HepG2 (cell line): ENCODE measurements around the gene NOC2L. TPM values are rescaled to one million over a fixed set of nuclear protein-coding genes. Genes with fewer than 3 reads are reported as not detected.
A peak's percentile ranks its signal among the peaks of the same experiment; 100 is the strongest.

Source experiments
- AGO1 ChIP-seq: fragments of 200-400 bp; formaldehyde crosslinking; IDR thresholded peaks from 2 replicates; pipeline ENCODE4 v1.6.1; 2017; ENCODE audit warnings: mild to moderate bottlenecking, low read depth, low read length, moderate library complexity; ENCODE audit not compliant: poor library complexity, severe bottlenecking
- MAF1 ChIP-seq: sonication (generic); formaldehyde crosslinking; IDR thresholded peaks from 2 replicates; pipeline ENCODE4 v1.5.0; 2020; ENCODE audit warnings: missing genetic modification reagents, borderline replicate concordance
- MLXIP ChIP-seq: sonication (generic); formaldehyde crosslinking; IDR thresholded peaks from 2 replicates; pipeline ENCODE4 v1.9.0; 2021; ENCODE audit warnings: missing genetic modification reagents, borderline replicate concordance
- NFE2L2 ChIP-seq: fragments of 150-350 bp; IDR thresholded peaks from 2 replicates; pipeline ENCODE4 v1.6.1; 2014; ENCODE audit warnings: low read length
- NKX3-1 ChIP-seq: sonication (generic); formaldehyde crosslinking; IDR thresholded peaks from 2 replicates; pipeline ENCODE4 v1.5.0; 2020; ENCODE audit warnings: missing genetic modification reagents
- SNAI1 ChIP-seq: sonication (generic); formaldehyde crosslinking; IDR thresholded peaks from 2 replicates; pipeline ENCODE4 v1.5.0; 2020; ENCODE audit warnings: mild to moderate bottlenecking, missing genetic modification reagents, borderline replicate concordance
- SOX5 ChIP-seq: IDR thresholded peaks from 2 replicates; pipeline ENCODE4 v1.6.1; 2016; ENCODE audit warnings: borderline replicate concordance
- YY1 ChIP-seq: IDR thresholded peaks from 2 replicates; pipeline ENCODE4 v1.6.1; 2011; ENCODE audit warnings: low read length, low read depth, moderate library complexity, mild to moderate bottlenecking; ENCODE audit not compliant: insufficient read depth, insufficient replicate concordance
- ZNF138 ChIP-seq: sonication (generic); formaldehyde crosslinking; IDR thresholded peaks from 2 replicates; pipeline ENCODE4 v1.5.0; 2020; ENCODE audit warnings: mild to moderate bottlenecking, low read depth, missing genetic modification reagents
- ZNF331 ChIP-seq: sonication (generic); formaldehyde crosslinking; IDR thresholded peaks from 2 replicates; pipeline ENCODE4 v1.4.0; 2020; ENCODE audit warnings: missing genetic modification reagents
- ZNF513 ChIP-seq: sonication (generic); formaldehyde crosslinking; conservative IDR thresholded peaks from 2 replicates; pipeline ENCODE4 v1.5.0; 2020; ENCODE audit warnings: missing genetic modification reagents
- ZNF629 ChIP-seq: sonication (generic); formaldehyde crosslinking; conservative IDR thresholded peaks from 2 replicates; pipeline ENCODE4 v1.5.0; 2020; ENCODE audit warnings: missing genetic modification reagents
- ZSCAN22 ChIP-seq: sonication (generic); formaldehyde crosslinking; IDR thresholded peaks from 2 replicates; pipeline ENCODE4 v1.4.0; 2020; ENCODE audit warnings: mild to moderate bottlenecking, missing genetic modification reagents
- ZZZ3 ChIP-seq: sonication (generic); formaldehyde crosslinking; IDR thresholded peaks from 2 replicates; pipeline ENCODE4 v1.4.0; 2020; ENCODE audit warnings: missing genetic modification reagents, mild to moderate bottlenecking, borderline replicate concordance
- polyA plus RNA-seq, 8 experiments: library from polyadenylated mRNA; depleted of rRNA in 3 of 8; stranded (reverse) in 7 of 8; unstranded in 1 of 8; fragments of >200 nt; fragmentation: Illumina TruSeq in 4 of 8; extraction: Trizol in 4 of 8; gene quantifications; 2 replicates each; pipeline versions ENCODE4 v1.2.1 to v1.2.3, GENCODE V29; 2011 to 2016; ENCODE audit warnings: low read depth in 4 of 8, missing spikeins in 1 of 8, mixed read lengths in 1 of 8; ENCODE audit not compliant: insufficient read depth in 1 of 8
- total RNA-seq, 5 experiments: library from RNA; depleted of rRNA; stranded (reverse); fragments of >200 nt; fragmentation: Illumina TruSeq; extraction: Trizol; gene quantifications; 2 replicates each; pipeline ENCODE4 v1.2.3, GENCODE V29; 2016; ENCODE audit warnings: low read depth in 1 of 5

The NOC2L gene
- total and polyA plus RNA-seq, 2 of the 13 experiments (the other 11 are each of a cell fraction or from before 2014, with no cell fraction given): 32.0 to 103 TPM

GRCh38 chr1:1000357-1001056 is 41.5 kb upstream of the NOC2L start (continued):
- TF ChIP-seq ZNF513: no peak; the same call in 1 of the 2 replicates
- peak; percentile 57 for TF ChIP-seq ZNF138 (CRISPR knock-in tag)
- no peak for TF ChIP-seq SNAI1 (CRISPR knock-in tag)
- TF ChIP-seq AGO1: peak; percentile 73
- no peak for TF ChIP-seq ZZZ3
- TF ChIP-seq ZNF629 (CRISPR knock-in tag): 0 out of 2 replicates have a peak, but pooled peaks have one; percentile 40
- TF ChIP-seq YY1: no peak
- 0 out of 2 replicates have a peak, but pooled peaks have one; percentile 25 for TF ChIP-seq MLXIP (CRISPR knock-in tag)
- TF ChIP-seq NKX3-1 (CRISPR knock-in tag): peak; percentile 19; the same call in 1 of the 2 replicates
- peak; percentile 58; the same call in 1 of the 2 replicates for TF ChIP-seq ZNF331 (CRISPR knock-in tag)
- TF ChIP-seq SOX5: peak; percentile 29
- no peak for TF ChIP-seq ZSCAN22
- 0 out of 2 replicates have a peak, but pooled peaks have one; percentile 35 for TF ChIP-seq MAF1 (CRISPR knock-in tag)
- TF ChIP-seq NFE2L2: no peak
